Stimulated activated naive CD8-positive, alpha-beta T cell treated with anti-CD3 and anti-CD28 coated beads, Interleukin-15, Interleukin-2, amounts not matched to agents 100 U/mL and 50 U/mL, for 24 hours (primary cell): ENCODE measurements around the gene RABEP1.
"Not testable (repeated sequence)": the region's sequence is repeated elsewhere in the genome, so short reads cannot be mapped to it uniquely, and the experiment has no call there.

Experiments used
- ATAC-seq: fragments of 150-1000 bp; cut with Tn5 transposase; one replicate; pipeline ENCODE4 v1.10.0; 2021
- DNase-seq: peaks from one replicate; pipeline ENCODE4 v3.0.0; 2021

Gene RABEP1

GRCh38 chr17:5422505-5422904, 140.4 kb downstream of the RABEP1 start:
- DNase-seq (no peak), ATAC-seq (no peak)

GRCh38 chr17:5424909-5425308, 142.8 kb downstream of the RABEP1 start:
- DNase-seq (no peak), ATAC-seq (no peak)

GRCh38 chr17:5425826-5426225, 143.7 kb downstream of the RABEP1 start:
- no peak for ATAC-seq
- no peak for DNase-seq

- peak; percentile 6 for ATAC-seq
These were observed 147.3 kb downstream of the RABEP1 start for GRCh38 chr17:5429191-5429887.

GRCh38 chr17:5430413-5430999, 148.4 kb downstream of the RABEP1 start:
- no peak for ATAC-seq

More at GRCh38 chr17:5429191-5429887, 147.3 kb downstream of the RABEP1 start:
- DNase-seq: no peak

GRCh38 chr17:5431234-5431633, 149.2 kb downstream of the RABEP1 start:
- ATAC-seq, DNase-seq: not testable (repeated sequence)

More at GRCh38 chr17:5430413-5430999, 148.4 kb downstream of the RABEP1 start:
- no peak for DNase-seq

- no peak for ATAC-seq
- DNase-seq: no peak
These were observed 150.0 kb downstream of the RABEP1 start for GRCh38 chr17:5431949-5432556.

- ATAC-seq (no peak), DNase-seq (no peak)
These were observed 152.9 kb downstream of the RABEP1 start for GRCh38 chr17:5434984-5435383.
